ENCODE measurements around the gene KBTBD7. TPM values are rescaled to one million over a fixed set of nuclear protein-coding genes. Genes with fewer than 3 reads are reported as not detected.

Gene KBTBD7
- total and polyA plus RNA-seq, 2 of the 13 experiments (the other 11 are each of a cell fraction or from before 2014, with no cell fraction given): 3.6 to 9.0 TPM

Other genes with a start within 250 kb of the KBTBD7 start
- gene ELF1, start 175.3 kb downstream of the KBTBD7 start, total RNA-seq (2016; rRNA removed; fragmentation: Illumina TruSeq; extraction: Trizol): 71.5 and 91.5 TPM in 2 replicates
- gene ELF1, start 175.3 kb downstream of the KBTBD7 start, polyA plus RNA-seq (2011; rRNA removed): 24.6 and 26.5 TPM in 2 replicates
- 11.7 and 16.8 TPM in 2 replicates for gene WBP4, start 133.1 kb downstream of the KBTBD7 start, total RNA-seq (2016; rRNA removed; fragmentation: Illumina TruSeq; extraction: Trizol)
- 5.6 and 6.7 TPM in 2 replicates for gene WBP4, start 133.1 kb downstream of the KBTBD7 start, polyA plus RNA-seq (2011; rRNA removed)
- gene KBTBD6, start 61.8 kb downstream of the KBTBD7 start, total RNA-seq (2016; rRNA removed; fragmentation: Illumina TruSeq; extraction: Trizol): 12.0 and 18.8 TPM in 2 replicates
- 4.1 and 4.4 TPM in 2 replicates for gene KBTBD6, start 61.8 kb downstream of the KBTBD7 start, polyA plus RNA-seq (2011; rRNA removed)
- 24.0 and 27.2 TPM in 2 replicates for gene MTRF1, start 69.0 kb upstream of the KBTBD7 start, total RNA-seq (2016; rRNA removed; fragmentation: Illumina TruSeq; extraction: Trizol)
- gene MTRF1, start 69.0 kb upstream of the KBTBD7 start, polyA plus RNA-seq (2011; rRNA removed): 21.3 and 21.6 TPM in 2 replicates
- gene NAA16, start 116.7 kb upstream of the KBTBD7 start, total RNA-seq (2016; rRNA removed; fragmentation: Illumina TruSeq; extraction: Trizol): 9.0 and 15.1 TPM in 2 replicates
- gene NAA16, start 116.7 kb upstream of the KBTBD7 start, polyA plus RNA-seq (2011; rRNA removed): 7.4 and 9.2 TPM in 2 replicates